ENCODE measurements around the gene ANKS6. TPM values are rescaled to one million over a fixed set of nuclear protein-coding genes. Genes with fewer than 3 reads are reported as not detected.

Gene ANKS6
- total RNA-seq, 1 donor from 2014 or later, result 26.7 TPM

GRCh38 chr9:98727428-98727827, 68.9 kb downstream of the ANKS6 start:
- DNase-seq (no peak), ATAC-seq (no peak)
- no peak overlapping the region for H3K27ac ChIP-seq
- H3K4me1 ChIP-seq, result no peaks in the 10 kb centered on the region
- H3K9me3 ChIP-seq, result no peaks in the 10 kb centered on the region
- H3K27me3 ChIP-seq, result peaks cover 5% of the 10 kb centered on the region
- intact Hi-C loops (cut with DNase I), result no loop called here
- TF ChIP-seq CTCF (IDR thresholded peaks at IDR 0.05), result no peak
- no peak overlapping the region for H3K4me3 ChIP-seq
- H3K36me3 ChIP-seq, result no peaks in the 10 kb centered on the region

DNA sequence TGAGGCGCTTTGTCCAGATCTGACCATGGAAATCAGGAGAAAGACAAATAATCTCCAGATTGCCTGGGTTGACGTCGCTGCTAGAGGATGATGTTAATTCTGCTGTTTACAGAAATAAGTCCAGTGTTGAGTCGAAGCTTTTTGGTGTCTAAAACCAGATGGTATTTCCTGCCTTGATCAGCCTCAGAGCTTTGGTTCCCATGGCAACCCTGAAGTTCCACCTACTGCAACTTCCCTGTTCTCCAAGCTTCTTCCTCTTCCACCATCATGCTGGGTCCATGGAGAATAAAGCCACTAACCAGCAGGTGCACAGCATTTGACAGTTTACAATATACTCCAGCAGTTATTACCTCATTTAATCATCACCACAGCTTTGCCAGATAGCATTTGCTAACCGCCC, 69.6 kb downstream of the ANKS6 start:
- Histone ChIP-seq H3K4me3 (no peak overlapping the region), H3K4me1 (no peaks in the 10 kb centered on the region), H3K36me3 (no peaks in the 10 kb centered on the region), H3K27ac (no peak overlapping the region), H3K27me3 (peaks cover 5% of the 10 kb centered on the region), H3K9me3 (no peaks in the 10 kb centered on the region)
- ATAC-seq (peak; percentile 58), DNase-seq (no peak)
- TF ChIP-seq CTCF (IDR thresholded peaks at IDR 0.05), result no peak
- intact Hi-C loops (cut with DNase I), result no loop called here

- ATAC-seq (no peak), DNase-seq (no peak)
- no peaks in the 10 kb centered on the region for H3K4me1 ChIP-seq
- peaks cover 5% of the 10 kb centered on the region for H3K27me3 ChIP-seq
- no peaks in the 10 kb centered on the region for H3K9me3 ChIP-seq
- no peak for TF ChIP-seq CTCF (IDR thresholded peaks at IDR 0.05)
- no peak overlapping the region for H3K4me3 ChIP-seq
- no peak overlapping the region for H3K27ac ChIP-seq
- H3K36me3 ChIP-seq, result no peaks in the 10 kb centered on the region
- intact Hi-C loops (cut with DNase I), result no loop called here
Observed at GRCh38 chr9:98724810-98725530, 71.4 kb downstream of the ANKS6 start.

DNA sequence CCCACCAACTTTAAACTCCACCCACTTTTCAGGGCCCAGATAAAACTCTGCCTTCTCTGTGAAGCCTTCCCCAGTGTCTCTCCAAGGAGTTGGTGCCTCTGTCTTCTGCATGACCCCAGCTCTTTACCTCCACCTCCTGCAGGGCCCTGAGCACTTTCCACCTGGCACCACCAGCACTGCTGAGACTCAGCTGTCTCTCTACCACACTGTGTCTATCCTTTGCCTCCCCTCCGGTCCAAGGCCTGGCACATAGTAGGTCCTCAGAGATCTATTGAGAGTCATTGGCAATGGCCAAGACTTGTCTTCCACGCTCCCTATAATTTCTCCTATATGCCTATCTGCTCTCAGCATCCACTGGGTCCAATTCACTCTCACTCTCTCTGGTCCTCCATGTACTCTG, 74.7 kb downstream of the ANKS6 start:
- no peaks in the 10 kb centered on the region for H3K36me3 ChIP-seq
- TF ChIP-seq CTCF (IDR thresholded peaks at IDR 0.05), result no peak
- no peak for DNase-seq
- H3K4me1 ChIP-seq, result no peaks in the 10 kb centered on the region
- H3K27ac ChIP-seq, result no peak overlapping the region
- H3K4me3 ChIP-seq, result no peak overlapping the region
- ATAC-seq, result no peak
- H3K9me3 ChIP-seq, result no peaks in the 10 kb centered on the region
- intact Hi-C loops (cut with DNase I), result no loop called here
- peaks cover 5% of the 10 kb centered on the region for H3K27me3 ChIP-seq

- no peak for DNase-seq
- H3K36me3 ChIP-seq, result no peaks in the 10 kb centered on the region
Observed at GRCh38 chr9:98720402-98720801, 76.0 kb downstream of the ANKS6 start.

More at GRCh38 chr9:98720402-98720801, 76.0 kb downstream of the ANKS6 start:
- Histone ChIP-seq H3K4me1 (no peaks in the 10 kb centered on the region), H3K27ac (no peak overlapping the region), H3K27me3 (peaks cover 5% of the 10 kb centered on the region), H3K4me3 (no peak overlapping the region), H3K9me3 (no peaks in the 10 kb centered on the region)
- ATAC-seq, result no peak
- intact Hi-C loops (cut with DNase I), result no loop called here
- no peak for TF ChIP-seq CTCF (IDR thresholded peaks at IDR 0.05)

Measured in upper lobe of right lung (tissue), 1 donor.